Choroid plexus epithelial cell (primary cell): ENCODE data around the gene GDAP2.

Experiments used
- DNase-seq: peaks from one replicate; pipeline ENCODE4 v3.0.0-alpha.2; 2010; ENCODE audit warnings: low read depth
- H3K4me3 ChIP-seq: 2 replicates; pipeline ENCODE4 v1.5.1; 2011; ENCODE audit warnings: low read depth, mild to moderate bottlenecking, control low read depth, low read length, moderate library complexity
- TF ChIP-seq, protein P1 (sequence below): conservative IDR thresholded peaks from 2 replicates; pipeline ENCODE4 v1.5.1; 2011; ENCODE audit warnings: low read depth, mild to moderate bottlenecking, control low read depth, inconsistent platforms, low read length, moderate library complexity

GDAP2 gene

DNA sequence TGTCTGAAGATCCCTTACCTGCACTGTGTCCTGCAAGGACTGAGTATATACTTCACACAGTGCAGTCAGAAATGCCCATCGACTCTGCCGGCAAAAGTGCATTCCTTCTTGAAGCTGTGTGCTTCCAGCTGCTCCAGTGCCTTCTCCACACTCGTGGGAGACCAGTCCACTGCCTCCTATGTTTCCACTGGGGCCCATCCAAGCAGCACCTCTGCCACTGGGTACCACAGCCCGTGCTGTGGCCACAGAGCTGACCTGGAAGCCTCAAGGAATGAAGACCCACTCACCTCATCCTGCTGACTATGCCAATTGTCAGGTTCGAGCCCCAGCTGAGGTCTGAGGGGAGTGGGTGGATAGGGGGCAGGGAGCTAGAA is 108.1 kb downstream of the GDAP2 start:
- no peak overlapping the region for H3K4me3 ChIP-seq
- TF ChIP-seq, protein P1, sequence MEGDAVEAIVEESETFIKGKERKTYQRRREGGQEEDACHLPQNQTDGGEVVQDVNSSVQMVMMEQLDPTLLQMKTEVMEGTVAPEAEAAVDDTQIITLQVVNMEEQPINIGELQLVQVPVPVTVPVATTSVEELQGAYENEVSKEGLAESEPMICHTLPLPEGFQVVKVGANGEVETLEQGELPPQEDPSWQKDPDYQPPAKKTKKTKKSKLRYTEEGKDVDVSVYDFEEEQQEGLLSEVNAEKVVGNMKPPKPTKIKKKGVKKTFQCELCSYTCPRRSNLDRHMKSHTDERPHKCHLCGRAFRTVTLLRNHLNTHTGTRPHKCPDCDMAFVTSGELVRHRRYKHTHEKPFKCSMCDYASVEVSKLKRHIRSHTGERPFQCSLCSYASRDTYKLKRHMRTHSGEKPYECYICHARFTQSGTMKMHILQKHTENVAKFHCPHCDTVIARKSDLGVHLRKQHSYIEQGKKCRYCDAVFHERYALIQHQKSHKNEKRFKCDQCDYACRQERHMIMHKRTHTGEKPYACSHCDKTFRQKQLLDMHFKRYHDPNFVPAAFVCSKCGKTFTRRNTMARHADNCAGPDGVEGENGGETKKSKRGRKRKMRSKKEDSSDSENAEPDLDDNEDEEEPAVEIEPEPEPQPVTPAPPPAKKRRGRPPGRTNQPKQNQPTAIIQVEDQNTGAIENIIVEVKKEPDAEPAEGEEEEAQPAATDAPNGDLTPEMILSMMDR = no peak
- peak; percentile 47 for DNase-seq

DNA sequence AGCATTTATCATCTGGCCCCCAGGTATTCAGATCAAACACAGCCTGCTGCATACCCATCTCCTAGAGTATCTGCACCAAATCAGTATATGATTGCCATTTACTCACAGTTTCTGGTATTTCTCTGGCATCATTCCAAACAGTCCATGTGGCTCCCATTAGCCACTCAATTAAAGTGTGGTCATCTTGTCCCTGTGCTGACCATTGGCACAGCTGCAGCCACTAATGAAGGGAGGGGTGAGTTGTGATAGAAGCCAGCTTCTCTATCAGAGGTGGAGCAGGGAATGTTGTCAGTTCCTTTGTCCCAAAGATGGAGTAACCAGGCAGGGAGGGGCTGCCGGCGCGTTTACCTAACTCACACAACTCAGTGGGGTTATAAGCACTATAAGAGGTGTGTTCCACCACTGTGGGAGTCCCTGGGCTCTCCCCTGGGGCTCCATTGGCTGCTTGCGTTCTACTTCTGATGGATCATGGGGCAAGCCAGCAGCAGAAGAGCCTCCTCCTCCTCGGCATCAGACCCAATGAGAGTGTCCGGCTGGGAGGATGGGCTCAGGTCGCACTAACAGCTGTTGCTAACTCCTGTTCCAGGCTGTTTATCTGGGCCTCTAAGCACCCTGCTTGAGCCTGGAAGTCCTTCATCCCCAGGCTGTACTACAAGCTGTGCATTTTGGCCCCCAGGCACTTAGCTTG is 108.6 kb downstream of the GDAP2 start:
- no peak for DNase-seq
- TF ChIP-seq, protein P1 = no peak
- H3K4me3 ChIP-seq = no peak overlapping the region

DNA sequence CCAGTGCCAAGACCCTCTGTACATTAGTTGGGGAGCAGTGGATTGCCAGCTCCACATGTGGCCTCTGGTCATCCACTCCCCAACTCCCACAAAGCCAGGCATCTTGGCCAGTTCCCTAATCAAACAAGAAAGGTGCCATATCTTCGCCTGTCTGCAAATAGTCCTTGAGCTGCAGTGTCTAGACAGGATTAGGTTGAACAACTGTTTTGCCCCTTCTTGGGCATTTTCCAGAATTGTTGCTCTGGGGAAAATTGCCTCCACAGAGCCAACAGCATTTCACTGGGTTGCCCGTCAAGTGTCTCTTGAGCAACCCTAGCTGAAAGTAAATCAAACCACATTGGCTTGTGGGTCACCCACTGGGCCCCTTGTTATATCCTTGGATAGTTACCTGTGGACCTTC is 109.3 kb downstream of the GDAP2 start:
- H3K4me3 ChIP-seq = no peak overlapping the region
- DNase-seq = no peak
- TF ChIP-seq, protein P1 = no peak

DNA sequence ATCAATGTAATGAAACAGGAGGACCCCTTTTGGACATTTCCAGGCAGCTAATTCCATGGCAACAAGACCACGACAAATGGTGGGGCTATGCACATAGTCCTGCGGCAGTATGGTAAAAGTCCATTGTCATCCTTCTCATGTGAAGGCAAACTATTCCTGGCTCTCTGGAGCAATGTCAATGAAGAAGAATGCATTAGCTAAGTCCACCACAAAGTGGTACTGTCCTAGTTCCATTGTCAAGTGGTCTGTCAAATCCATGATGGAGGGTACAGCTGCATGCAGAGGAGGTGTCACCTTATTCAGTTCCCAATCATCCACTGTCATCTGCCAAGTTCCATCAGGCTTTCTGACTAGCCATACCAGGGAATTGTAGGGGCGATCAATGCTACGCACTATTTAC is 110.1 kb downstream of the GDAP2 start:
- no peak for DNase-seq
- no peak overlapping the region for H3K4me3 ChIP-seq
- TF ChIP-seq, protein P1 = no peak

DNA sequence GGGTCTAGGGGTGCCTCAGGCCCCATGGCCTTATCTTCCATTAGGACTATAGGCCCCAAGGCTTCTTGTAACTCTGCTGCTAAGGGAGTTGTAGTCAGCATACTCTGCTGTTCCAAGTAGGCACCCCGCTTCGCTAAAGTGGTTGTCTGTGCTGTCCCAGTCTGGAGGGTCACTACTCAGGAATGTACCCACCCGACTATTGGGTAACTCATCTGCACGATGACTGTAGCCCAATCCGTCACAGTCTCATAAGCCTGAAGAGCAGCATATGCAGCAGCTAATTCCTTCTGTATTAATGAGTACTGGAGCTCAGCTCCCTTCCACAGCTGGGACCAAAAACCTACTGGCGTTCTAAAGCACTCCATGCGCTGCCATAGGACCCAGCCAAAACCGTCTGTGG is 111.0 kb downstream of the GDAP2 start:
- TF ChIP-seq, protein P1 = no peak
- H3K4me3 ChIP-seq = no peak overlapping the region
- no peak for DNase-seq

DNA sequence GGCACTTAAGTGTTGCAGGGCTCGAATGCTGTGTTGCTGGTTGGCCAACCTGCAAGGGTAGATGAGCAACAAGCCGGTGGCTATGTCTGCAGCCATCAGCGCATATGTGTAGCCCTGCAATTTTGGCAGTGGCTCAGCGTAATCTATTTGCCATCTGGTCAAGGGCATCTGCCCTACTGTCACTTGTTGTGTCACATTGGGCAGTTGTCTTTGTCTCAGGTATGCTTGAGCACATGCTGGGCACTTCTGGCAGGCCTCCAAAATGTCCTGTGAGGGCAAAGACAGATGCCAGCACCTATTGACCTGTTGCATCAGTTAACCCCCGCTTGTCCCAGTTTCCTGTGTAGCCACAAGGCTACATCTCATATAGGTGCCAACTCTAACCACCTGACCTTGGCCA is 111.8 kb downstream of the GDAP2 start:
- no peak overlapping the region for H3K4me3 ChIP-seq
- no peak for DNase-seq
- TF ChIP-seq, protein P1 = no peak

DNA sequence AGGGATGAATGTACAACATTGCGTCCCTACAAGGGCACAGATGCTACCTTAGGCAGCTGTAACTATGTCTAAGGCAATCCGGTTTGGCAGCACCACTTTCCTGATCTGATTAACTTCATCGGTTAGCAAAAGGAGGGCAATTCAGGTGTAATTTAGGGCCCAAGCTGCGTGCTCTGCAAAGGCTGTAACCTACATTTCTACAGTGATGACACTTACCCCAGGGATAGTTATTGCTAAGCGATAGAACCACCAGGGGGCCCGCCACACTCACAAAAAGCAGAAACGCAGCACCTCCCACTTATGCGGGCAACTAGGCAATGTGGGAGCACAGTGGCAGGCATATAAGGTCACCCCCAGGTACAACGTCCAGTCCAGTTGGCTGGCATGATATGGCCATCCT is 113.5 kb downstream of the GDAP2 start:
- TF ChIP-seq, protein P1 = peak; percentile 41
- H3K4me3 ChIP-seq = no peak overlapping the region
- DNase-seq = no peak
